PFSK-1 (cell line): Measurements from ENCODE around the gene TECTB.

Experiments
- FOXP2 ChIP-seq: optimal IDR thresholded peaks from 2 replicates; pipeline ENCODE3; 2011; ENCODE audit warnings: borderline replicate concordance, control low read depth, inconsistent platforms; ENCODE audit not compliant: insufficient read depth; ENCODE audit errors: extremely low read length, extremely low read depth
- POLR2AphosphoS5 ChIP-seq: IDR thresholded peaks from 2 replicates; pipeline ENCODE4 v1.6.1; 2012; ENCODE audit warnings: low read depth, mild to moderate bottlenecking, control low read depth, low read length, moderate library complexity
- REST ChIP-seq, 2 experiments: IDR thresholded peaks; 2 replicates each; pipeline versions ENCODE4 v1.6.1 to v1.8.0; 2011 to 2012; ENCODE audit warnings: low read depth in 2 of 2, low read length in 2 of 2, control low read depth in 1 of 2, inconsistent platforms in 1 of 2, mild to moderate bottlenecking in 1 of 2, moderate library complexity in 1 of 2; ENCODE audit not compliant: insufficient read depth in 1 of 2
- SIN3A ChIP-seq: IDR thresholded peaks from 2 replicates; pipeline ENCODE4 v1.6.1; 2012; ENCODE audit warnings: mild to moderate bottlenecking, low read length, moderate library complexity, borderline replicate concordance; ENCODE audit not compliant: insufficient read depth
- TAF1 ChIP-seq: IDR thresholded peaks from 2 replicates; pipeline ENCODE4 v1.6.1; 2012; ENCODE audit warnings: low read length, control low read depth, borderline replicate concordance; ENCODE audit not compliant: insufficient read depth

GRCh38 chr10:112250555-112250954 lies 32.6 kb upstream of the TECTB start:
- TF ChIP-seq FOXP2: no peak
- no peak for TF ChIP-seq REST (IDR thresholded peaks at IDR 0.05; ENCODE audit: insufficient read depth in 1 of 2, low read depth in 2 of 2, low read length in 2 of 2)
- no peak for TF ChIP-seq POLR2AphosphoS5
- no peak for TF ChIP-seq SIN3A
- no peak for TF ChIP-seq TAF1
